Hepatocyte (in vitro differentiated cells): ENCODE results near the gene SRM.

Experiments used
- CTCF ChIP-seq: fragments of 200-600 bp; sonication (generic); IDR thresholded peaks from 2 replicates; pipeline ENCODE4 v1.5.1; 2016; ENCODE audit warnings: antibody characterized with exemption, mild to moderate bottlenecking; ENCODE audit not compliant: poor library complexity
- EZH2 ChIP-seq: fragments of 200-600 bp; sonication (generic); IDR thresholded peaks from 2 replicates; pipeline ENCODE4 v1.6.1; 2016; ENCODE audit warnings: antibody characterized with exemption, mild to moderate bottlenecking, borderline replicate concordance

GRCh38 chr1:11027316-11027715 is 32.5 kb downstream of the SRM start:
- TF ChIP-seq EZH2 (no peak), CTCF (no peak)
